Hematopoietic multipotent progenitor cell treated with erythropoietin and hydrocortisone succinate and interleukin-3 and kit ligand, for 6 days (in vitro differentiated cells): ENCODE measurements around the gene NSUN6.
"Not testable (repeated sequence)": the region's sequence is repeated elsewhere in the genome, so short reads cannot be mapped to it uniquely, and the experiment has no call there.

Experiments used
- DNase-seq: peaks from one replicate; pipeline ENCODE4 v3.0.0-alpha.2; 2015

The NSUN6 gene

DNA sequence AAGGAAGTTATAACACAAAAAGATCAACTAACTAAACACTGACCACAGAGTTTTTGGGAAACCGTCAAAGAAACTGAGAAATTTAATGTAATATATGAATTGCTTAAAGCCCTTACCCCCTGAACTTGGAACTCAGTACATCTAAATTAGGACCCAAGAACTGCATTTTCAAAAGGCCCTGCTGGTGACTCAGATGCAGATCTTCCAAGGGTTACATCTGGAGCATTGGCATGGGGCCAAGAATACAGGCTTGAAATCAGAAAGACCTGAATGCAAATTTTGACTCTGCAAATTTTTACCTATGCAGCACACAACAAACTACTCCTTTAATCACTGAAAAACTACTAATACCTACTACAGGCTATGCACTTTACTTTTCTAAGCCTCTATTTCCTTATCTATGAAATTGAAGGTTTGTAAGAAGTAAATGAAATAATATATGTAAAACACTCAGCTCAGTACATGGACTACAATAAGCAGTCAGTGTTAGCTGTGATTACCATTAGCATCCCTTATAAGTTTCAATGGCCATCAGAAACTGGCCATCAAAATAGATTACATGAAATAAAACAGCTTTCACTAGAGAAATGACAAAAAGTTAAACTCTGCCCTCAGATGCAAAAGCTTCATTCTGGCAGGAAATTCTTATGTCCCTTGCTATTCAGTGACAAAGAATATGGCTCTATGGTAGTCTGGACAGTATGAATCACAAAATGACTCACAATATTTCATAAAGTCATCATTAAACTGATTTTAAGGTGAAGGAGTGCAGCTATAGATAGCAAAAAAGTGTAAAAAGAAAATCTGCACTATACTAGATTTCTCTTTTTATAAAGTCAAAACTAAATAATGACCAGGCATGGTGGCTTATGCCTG is 43.6 kb downstream of the NSUN6 start:
- peak; percentile 64 for DNase-seq

DNA sequence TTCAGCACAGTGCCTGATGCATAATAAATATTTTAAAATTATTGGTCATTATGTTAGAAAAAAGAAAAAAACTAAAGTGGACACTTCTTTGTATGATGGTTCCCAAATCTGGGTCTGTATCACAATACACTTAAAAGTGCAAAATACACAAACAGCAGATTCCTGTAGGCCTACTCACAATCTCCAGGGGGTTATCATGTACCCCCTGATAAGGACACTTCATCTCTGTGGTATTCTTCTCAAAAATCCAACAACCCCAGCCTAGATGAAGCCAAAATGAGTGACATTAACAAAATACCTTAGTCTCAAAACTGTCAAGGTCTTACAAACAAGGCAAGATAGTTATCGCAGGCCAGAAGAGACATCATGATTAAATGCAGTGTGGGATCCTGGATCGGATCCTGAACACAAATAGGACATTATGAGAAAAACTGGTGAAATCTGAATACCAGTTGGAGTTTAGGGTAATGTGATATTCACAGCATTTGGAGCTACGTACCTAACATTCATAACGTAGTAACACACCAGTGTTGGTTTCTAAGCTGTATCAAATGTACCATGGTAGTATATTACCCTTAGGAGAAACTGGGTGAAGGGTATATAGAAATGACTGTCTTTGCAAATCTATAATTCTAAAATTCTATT is 45.2 kb downstream of the NSUN6 start:
- no peak for DNase-seq

DNA sequence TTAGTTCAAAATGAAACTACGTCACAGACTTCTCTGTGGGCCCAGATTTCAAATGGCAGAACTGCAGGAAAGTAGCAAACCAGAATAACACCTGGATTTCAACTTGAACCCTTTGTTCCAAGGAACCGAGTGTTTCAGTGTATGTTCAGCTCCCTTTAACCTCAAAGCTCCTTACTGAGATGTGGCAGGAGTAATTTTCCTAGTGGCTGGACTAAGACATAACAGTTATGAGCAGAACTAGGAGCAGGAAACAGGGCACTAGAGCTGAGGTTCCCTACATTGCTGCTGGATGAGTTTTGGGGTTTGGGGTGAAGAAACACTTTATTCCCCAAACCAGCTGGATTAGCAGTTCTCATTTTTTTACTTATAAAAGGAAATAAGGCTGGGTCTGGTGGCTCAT is 50.1 kb downstream of the NSUN6 start:
- no peak for DNase-seq

DNA sequence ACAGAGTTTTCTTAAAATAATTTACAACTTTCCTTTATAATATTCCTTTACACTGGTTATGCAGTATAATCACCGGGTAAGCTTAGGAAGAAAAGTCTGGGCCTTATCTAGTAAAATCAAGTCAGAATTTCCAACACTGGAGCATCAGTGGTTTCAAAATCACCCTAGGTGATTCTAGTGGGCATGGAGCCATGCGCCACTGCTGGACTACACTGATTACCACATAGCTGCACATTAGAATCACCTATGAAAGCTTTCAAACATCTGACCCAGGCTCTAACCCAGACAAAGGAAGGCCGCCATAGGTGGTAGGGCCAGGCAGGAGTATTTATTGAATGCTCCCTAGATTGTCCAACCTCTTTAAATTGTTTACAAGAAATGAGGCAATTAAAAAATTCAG is 52.0 kb downstream of the NSUN6 start:
- no peak for DNase-seq

DNA sequence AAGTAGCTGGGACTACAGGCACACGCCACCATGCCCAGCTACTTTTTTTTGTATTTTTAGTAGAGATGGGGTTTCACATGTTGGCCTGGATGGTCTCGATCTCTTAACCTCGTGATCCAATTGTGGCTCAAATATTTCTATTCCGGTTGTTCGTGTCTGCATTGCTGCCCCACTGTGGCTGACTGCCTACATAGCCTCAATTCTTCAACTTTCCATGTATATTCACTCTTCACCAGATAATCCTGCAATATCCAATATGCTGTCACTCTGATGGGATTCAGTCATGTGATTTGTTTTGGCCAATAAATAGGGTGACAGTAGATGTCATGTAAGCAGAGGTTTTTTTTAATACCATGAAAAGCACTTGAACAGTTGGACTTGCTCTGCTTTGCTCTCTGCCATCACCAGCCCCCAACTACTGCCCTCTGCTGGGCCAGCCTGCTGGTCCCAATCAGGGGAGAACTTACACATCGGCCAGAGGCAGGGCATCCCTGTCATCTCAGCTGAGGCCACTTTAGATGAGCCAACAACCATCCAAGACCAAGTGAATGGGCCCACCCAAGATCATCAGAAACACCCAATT is 56.7 kb downstream of the NSUN6 start:
- DNase-seq, result peak; percentile 37

DNA sequence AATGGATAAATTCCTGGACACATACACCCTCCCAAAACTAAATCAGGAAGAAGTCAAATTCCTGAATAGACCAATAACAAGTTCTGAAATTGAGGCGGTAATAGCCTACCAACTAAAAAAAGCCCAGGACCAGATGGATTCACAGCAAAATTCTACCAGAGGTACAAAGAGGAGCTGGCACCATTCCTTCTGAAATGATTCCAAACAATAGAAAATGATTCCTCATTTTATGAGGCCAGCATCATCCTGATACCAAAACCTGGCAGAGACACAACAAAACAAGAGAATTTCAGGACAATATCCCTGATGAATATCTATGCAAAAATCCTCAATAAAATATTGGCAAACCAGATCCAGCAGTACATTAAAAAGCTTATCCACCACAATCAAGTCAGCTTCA is 60.2 kb downstream of the NSUN6 start:
- not testable (repeated sequence) for DNase-seq

DNA sequence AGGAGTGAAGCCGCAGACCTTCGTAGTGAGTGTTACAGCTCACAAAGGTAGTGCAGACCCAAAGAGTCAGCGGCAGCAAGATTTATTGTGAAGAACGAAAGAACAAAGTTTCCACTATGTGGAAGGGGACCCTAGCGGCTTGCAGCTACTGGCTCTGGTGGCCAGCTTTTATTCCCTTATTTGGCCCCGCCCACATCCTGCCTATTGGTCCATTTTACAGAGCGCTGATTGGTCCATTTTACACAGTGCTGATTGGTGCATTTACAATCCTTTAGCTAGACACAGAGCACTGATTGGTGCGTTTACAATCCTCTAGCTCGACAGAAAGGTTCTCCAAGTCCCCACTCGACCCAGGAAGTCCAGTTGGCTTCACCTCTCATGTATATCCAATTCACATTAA is 64.8 kb downstream of the NSUN6 start:
- not testable (repeated sequence) for DNase-seq

DNA sequence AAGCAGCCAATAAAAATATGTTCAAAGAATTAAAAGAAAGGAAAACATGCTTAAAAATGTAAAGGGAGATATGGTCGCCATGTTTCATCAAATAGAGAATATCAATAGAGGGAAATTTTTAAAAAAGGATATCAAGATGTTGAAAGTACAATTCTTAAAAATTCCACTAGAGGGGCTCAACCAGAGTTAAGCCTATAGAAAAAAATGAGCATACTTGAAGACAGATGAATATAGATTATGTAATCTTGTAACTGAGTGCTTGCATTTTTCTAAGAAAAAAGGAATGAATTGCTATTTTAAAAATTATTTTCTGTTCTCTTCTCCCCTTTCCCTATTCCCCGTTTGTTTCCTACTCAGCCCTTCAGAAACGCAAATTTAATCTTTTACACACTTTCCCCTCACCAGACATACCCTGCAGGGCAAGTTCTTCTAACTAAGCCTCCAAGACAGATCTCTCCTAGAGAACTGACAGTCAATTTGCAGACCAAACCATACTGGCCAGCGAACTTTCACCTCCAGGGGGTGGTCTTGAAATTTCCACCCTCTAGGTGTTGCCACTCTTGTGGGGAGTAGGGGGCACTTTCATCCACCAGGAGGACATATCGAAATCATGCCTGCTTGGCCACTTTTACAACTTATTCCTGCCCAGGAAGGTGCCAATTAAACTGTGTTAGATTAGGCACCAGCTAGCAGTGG is 67.7 kb downstream of the NSUN6 start:
- peak; percentile 64 for DNase-seq

DNA sequence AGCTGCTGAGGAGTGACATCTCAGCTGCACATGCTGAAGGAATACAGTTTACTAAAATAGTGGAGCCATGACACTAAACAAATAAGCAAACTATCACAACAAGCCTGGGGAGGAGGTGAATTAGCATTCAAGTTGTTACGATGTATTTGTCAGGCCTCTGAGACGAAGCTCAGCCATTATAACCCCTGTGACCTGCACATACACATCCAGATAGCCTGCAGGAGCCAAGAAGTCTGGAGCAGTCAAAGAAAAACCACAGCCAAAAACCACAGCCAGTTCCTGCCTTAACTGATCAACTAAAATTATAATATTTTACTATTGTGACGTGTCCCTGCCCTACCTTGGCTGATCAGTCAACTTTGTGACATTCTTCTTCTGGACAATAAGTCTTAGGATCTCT is 68.6 kb downstream of the NSUN6 start:
- DNase-seq, result peak; percentile 82

DNA sequence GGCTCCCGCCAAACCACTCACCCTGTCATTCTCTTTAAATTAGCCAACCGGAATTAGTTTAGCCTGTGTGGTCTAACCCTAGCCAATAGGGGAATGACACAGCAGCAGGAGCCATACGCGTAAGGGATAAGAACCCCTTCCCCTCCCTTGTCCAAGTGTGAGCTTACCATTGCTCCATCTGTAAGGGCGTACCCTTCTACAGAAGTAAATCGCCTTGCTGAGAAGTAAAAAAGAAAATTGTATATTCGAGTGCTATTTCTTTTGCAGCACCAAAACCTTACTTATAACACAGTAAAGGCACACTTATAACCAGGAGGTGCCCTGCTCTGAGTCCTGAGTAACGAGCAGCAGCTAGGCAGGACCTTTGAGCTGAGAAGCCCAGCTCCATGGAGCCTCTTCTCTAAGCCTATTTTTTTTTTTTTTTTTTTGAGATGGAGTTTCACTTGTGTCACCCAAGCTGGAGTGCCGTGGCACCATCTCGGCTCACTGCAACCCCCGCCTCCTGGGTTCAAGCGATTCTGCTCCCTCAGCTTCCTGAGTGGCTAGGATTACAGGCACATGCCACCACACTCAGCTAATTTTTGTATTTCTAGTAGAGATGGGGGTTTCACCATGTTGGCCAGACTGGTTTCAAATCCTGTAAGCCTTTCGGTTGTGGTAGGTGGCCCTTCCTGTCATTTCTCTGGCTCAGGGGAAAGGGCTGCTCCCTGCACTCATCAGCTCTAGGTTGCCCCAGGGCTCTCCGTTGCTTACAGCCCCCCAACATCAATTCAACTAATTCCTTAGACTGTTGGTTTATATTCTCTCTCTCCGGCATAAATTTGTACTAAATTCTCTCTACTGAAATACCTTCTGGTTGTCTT is 73.3 kb downstream of the NSUN6 start:
- DNase-seq, result no peak

DNA sequence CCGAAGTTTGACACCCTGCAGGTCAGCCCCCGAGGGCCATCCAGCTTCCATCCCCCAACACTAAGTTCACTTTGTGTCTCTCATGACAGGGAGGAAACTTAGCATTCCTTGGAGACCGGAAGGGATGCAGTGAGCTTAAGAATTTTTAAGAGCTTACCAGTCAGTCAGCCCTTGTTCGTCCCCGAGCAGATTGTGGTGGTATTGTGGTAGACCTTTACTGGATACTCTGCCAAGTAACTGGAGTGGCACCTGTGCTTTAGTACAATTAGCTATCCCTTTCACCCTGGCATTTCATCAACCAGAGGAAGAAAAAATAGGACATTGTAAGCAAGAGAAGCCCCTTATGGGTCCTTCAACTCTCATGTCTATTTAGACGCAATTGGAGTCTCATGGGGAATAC is 74.8 kb downstream of the NSUN6 start:
- no peak for DNase-seq

DNA sequence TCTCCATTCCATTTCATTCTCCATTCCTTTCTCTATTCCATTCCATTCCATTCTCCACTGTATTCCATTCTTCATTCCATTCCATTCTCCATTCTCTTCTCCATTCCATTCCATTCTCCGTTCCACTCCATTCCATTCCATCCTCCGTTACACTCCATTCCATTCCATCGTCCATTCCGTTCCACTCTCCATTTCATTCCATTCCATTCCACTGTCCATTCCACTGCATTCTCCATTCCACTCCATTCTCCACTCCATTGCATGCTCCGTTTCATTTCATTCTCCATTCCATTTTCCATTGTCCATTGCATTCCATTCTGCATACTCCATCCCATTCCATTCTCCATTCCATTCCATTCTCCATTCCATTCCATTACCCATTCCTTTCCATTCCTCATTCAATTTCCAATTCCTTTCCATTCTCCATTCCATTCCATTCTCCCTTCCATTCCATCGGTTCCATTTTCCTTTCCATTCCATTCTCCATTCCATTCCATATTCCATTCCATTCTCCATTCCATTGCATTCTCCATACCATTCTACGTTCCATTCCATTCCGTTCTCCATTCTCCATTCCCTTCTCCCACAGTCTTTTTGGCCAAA is 78.3 kb downstream of the NSUN6 start:
- DNase-seq, result no peak

DNA sequence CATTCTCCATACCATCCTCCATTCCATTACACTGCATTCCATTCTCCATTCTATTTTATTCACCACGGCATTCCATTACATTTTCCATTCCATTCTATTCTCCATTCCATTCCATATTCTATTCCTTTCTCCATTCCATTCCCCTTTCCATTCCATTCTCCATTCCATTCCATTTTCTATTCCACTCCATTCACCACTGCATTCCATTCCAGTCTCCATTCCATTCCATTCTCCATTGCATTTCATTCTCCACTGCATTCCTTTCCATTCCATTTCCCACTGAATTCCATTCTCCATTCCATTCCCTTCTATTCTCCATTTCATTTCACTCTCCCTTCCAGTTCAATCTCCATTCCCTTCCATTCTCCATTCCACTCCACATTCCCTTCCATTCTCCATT is 79.6 kb downstream of the NSUN6 start:
- DNase-seq, result no peak

DNA sequence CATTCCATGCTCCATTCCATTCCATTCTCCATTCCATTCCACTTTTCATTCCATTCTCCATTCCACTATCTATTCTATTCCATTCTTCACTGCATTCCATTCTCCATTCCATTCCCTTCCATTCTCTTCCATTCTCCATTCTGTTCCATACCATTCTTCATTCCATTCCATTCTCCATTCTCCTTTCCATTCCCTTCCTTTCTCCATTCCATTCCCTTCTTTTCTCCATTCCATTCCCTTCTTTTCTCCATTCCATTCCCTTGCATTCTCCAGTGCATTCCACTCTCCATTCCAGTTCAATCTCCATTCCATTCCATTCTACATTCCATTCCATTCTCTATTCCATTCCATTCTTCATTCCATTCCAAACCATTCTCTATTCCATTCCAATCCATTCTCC is 80.3 kb downstream of the NSUN6 start:
- DNase-seq, result no peak

DNA sequence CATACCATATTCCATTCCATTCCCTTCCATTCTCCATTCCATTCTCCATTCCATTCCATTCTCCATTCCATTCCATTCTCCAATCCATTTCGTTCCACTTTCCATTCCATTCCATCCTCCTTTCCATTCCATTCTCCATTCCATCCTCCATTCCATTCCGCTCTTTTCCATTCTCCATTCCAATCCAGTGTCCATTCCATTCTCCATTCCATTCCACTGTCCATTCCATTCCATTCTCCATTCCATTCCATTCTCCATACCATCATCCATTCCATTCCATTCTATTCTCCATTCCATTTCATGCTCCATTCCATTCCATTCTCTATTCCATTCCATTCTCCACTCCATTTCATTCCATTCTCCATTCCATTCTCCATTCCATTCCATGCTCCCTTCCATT is 81.0 kb downstream of the NSUN6 start:
- DNase-seq, result not testable (repeated sequence)

DNA sequence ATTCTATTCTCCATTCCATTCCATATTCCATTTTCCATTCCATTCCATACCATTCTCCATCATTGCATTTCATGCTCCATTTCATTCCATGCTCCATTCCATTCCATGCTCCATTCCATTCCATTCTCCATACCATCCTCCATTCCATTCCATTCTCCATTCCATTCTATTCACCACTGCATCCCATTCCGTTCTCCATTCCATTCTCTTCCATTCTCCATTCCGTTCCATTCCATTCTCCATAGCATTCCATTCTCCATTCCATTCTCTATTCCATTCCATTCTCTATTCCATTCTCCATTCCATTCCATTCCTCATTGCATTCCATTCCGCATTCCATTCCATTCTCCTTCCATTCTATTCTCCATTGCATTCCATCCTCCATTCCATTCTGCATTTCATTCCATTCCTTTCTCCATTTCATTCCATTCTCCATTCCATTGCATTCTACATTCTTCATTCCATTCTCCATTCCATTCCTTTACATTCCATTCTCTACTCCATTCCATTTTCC is 84.0 kb downstream of the NSUN6 start:
- DNase-seq, result no peak

DNA sequence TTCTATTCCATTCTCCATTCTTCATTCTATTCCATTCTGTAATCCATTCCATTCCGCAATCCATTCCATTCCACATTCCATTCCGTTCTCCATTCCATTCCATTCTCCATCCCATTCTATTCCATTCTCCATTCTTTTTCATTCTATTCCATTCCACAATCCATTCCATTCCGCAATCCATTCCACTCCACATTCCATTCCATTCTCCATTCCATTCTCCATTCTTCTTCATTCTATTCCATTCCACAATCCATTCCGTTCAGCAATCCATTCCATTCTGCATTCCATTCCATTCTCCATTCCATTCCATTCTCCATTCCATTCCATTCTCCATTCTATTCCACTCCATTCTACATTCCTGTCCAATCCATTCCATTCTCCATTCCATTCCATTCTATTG is 85.2 kb downstream of the NSUN6 start:
- DNase-seq, result no peak

DNA sequence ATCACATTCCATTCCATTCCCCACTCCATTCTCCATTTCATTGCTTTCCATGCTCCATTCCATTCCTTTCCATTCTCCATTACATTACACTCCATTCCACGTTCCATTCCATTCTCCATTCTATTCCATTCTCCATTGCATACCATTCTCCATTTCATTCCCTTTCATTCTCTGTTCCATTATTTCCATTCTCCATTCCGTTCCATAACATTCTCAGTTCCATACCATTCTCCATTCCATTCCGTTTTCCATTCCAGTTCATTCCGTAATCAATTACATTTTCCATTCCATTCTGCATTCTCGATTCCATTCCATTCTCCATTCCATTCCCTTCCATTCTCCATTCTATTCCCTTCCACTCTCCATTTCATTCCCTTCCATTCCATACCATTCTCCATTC is 86.4 kb downstream of the NSUN6 start:
- DNase-seq, result no peak

DNA sequence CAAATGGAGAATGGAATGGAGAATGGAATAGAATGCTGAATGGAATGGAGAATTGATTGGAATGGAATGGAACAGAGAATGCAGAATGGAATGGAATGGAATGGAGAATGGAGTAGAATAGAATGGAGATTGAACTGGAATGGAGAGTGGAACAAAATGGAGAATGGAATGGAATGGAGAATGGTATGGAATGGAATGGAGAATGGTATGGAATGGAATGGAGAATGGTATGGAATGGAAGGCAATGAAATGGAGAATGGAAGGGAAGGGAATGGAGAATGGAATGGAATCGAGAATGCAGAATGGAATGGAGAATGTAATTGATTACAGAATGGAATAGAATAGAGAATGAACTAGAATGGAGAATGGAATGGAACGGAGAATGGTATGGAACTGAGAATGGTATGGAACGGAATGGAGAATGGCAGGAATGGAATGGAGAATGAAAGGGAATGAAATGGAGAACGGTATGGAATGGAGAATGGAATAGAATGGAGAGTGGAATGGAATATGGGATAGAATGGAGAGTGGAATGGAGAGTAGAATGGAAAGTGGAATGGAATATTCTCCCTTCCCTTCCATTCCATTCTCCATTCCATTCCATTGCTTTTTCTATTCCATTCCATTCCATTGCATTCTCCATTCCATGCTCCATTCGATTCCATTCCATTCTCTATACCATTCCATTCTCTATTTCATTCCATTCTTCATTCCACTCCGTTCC is 88.2 kb downstream of the NSUN6 start:
- DNase-seq, result no peak

DNA sequence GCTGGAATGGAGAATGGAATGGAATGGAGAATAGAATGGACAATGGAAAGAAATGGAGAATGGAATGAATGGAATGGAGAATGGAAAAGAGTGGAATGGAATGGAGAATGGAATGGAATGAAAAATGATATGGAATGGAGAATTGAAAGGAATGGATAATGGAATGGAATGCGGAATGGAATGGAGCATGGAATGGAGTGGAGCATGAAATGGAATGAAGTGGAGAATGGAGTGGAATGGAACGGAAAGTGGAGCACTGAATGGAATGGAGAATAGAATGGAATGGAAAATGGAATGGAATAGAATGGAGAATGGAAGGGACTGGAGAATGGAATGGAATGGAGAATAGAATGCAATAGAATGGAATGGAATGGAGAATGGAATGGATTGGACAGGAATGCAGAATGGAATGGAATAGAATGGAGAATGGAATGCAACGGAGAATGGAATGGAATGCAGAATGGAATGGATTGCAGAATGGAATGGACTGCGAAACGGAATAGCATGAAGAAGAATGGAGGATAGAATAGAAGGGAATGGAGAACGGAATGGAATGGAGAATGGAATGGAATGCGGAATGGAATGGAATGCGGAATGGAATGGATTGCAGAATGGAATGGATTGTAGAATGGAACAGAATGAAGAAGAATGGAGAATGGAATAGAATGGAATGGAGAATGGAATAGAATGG is 89.4 kb downstream of the NSUN6 start:
- no peak for DNase-seq

DNA sequence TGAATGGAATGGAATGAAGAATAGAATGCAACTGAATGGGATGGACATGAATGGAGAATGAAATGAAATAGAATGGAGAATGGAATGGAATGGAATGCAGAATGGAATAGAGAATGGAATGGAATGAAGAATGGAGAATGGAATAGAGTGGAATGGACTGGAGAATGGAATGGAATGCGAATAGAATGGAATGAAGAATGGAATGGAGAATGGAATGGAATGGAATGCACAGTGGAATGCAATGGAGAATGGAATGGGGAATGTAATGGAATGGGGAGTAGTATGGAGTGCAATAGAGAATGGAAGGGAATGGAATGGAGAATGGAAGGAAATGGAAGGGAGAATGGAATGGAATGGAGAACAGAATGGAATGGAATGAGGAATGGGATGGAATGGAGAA is 93.4 kb downstream of the NSUN6 start:
- no peak for DNase-seq
